ENCODE measurements around the gene LRRC17. TPM values are rescaled to one million over a fixed set of nuclear protein-coding genes. Genes with fewer than 3 reads are reported as not detected.

Gene LRRC17
- total RNA-seq, 4 donors from 2014 or later: 0.62 to 2.5 (median 1.6) TPM; not detected in 1

GRCh38 chr7:102890292-102890970 lies 22.4 kb upstream of the LRRC17 start:
- in situ Hi-C loops (cut with MboI; ENCODE audit: low sequenced_read_pairs in 4 of 4): no loop called here
- Histone ChIP-seq H3K27ac (no peak overlapping the region), H3K9me3 (no peaks in the 10 kb centered on the region), H3K4me3 (no peak overlapping the region), H3K27me3 (no peaks in the 10 kb centered on the region), H3K36me3 (no peaks in the 10 kb centered on the region), H3K4me1 (peaks cover 4 to 22% of the 10 kb centered on the region in 2 donors)
- TF ChIP-seq, protein P1, sequence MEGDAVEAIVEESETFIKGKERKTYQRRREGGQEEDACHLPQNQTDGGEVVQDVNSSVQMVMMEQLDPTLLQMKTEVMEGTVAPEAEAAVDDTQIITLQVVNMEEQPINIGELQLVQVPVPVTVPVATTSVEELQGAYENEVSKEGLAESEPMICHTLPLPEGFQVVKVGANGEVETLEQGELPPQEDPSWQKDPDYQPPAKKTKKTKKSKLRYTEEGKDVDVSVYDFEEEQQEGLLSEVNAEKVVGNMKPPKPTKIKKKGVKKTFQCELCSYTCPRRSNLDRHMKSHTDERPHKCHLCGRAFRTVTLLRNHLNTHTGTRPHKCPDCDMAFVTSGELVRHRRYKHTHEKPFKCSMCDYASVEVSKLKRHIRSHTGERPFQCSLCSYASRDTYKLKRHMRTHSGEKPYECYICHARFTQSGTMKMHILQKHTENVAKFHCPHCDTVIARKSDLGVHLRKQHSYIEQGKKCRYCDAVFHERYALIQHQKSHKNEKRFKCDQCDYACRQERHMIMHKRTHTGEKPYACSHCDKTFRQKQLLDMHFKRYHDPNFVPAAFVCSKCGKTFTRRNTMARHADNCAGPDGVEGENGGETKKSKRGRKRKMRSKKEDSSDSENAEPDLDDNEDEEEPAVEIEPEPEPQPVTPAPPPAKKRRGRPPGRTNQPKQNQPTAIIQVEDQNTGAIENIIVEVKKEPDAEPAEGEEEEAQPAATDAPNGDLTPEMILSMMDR (IDR thresholded peaks at IDR 0.05 in 4 of 5, conservative IDR thresholded peaks at IDR 0.05 in 1 of 5): no peak
- no peak for TF ChIP-seq POLR2A (IDR thresholded peaks at IDR 0.05)
- intact Hi-C loops (cut with DNase I; ENCODE audit: low total_unique reads): loop anchor here (5.0 kb wide), 1 partner anchor 58 kb away; no protein-coding TSS in a partner anchor
- no peak for DNase-seq
- no peak for ATAC-seq

- Histone ChIP-seq H3K27me3 (no peaks in the 10 kb centered on the region), H3K4me3 (no peak overlapping the region), H3K36me3 (no peaks in the 10 kb centered on the region), H3K9me3 (no peaks in the 10 kb centered on the region), H3K4me1 (peaks cover 4 to 22% of the 10 kb centered on the region in 2 donors), H3K27ac (no peak overlapping the region)
- no peak for DNase-seq
- in situ Hi-C loops (cut with MboI; ENCODE audit: low sequenced_read_pairs in 4 of 4) (no loop called here), intact Hi-C loops (cut with DNase I; ENCODE audit: low total_unique reads) (loop anchor here (5.0 kb wide), 1 partner anchor 59 kb away; no protein-coding TSS in a partner anchor)
- TF ChIP-seq, protein P1 (IDR thresholded peaks at IDR 0.05 in 4 of 5, conservative IDR thresholded peaks at IDR 0.05 in 1 of 5): no peak
- no peak for TF ChIP-seq POLR2A (IDR thresholded peaks at IDR 0.05)
- no peak for ATAC-seq
Observed at GRCh38 chr7:102890971-102891692, 21.7 kb upstream of the LRRC17 start.

GRCh38 chr7:102891693-102892261 lies 21.0 kb upstream of the LRRC17 start:
- H3K36me3 ChIP-seq: no peaks in the 10 kb centered on the region
- intact Hi-C loops (cut with DNase I; ENCODE audit: low total_unique reads): loop anchor here (5.0 kb wide), 1 partner anchor 59 kb away; no protein-coding TSS in a partner anchor
- peaks cover 4 to 22% of the 10 kb centered on the region in 2 donors for H3K4me1 ChIP-seq
- H3K27me3 ChIP-seq: no peaks in the 10 kb centered on the region
- DNase-seq (peak; percentile 9 to 27), ATAC-seq (peak; percentile 53 to 79)
- no peak overlapping the region for H3K27ac ChIP-seq
- TF ChIP-seq, protein P1 (IDR thresholded peaks at IDR 0.05 in 4 of 5, conservative IDR thresholded peaks at IDR 0.05 in 1 of 5): no peak
- no peak for TF ChIP-seq POLR2A (IDR thresholded peaks at IDR 0.05)
- no peak overlapping the region for H3K4me3 ChIP-seq
- H3K9me3 ChIP-seq: no peaks in the 10 kb centered on the region
- in situ Hi-C loops (cut with MboI; ENCODE audit: low sequenced_read_pairs in 4 of 4): no loop called here

DNA sequence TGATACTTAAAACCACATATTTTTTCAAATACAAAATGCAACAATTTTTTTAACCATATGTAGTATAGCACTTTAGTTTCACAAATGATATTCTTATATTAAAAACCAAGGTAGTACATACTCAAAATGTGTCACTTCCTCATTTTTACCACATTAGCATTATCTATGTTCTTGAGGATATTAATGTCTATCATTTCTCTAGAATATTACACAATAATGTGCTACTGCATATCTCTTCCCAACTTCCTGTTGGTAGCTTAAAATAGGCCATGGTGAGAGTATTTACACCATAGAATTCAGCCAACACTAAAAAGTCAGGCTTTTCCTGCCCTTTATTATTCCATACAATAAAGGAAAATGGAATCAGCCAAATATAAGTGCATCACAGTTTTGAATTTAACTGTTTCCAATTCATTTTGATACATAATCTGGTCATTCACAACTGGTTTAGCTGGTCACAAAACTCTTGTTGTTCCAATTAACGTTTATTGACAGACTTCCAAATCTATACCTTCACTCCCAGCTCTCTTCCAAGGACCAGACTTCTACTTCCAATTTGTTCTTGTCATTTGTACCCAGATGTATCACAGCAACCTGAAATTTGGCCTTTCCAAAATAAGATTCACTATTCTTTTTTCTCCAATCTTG lies 20.0 kb upstream of the LRRC17 start:
- in situ Hi-C loops (cut with MboI; ENCODE audit: low sequenced_read_pairs in 4 of 4): no loop called here
- TF ChIP-seq POLR2A (IDR thresholded peaks at IDR 0.05): no peak
- TF ChIP-seq, protein P1 (IDR thresholded peaks at IDR 0.05 in 4 of 5, conservative IDR thresholded peaks at IDR 0.05 in 1 of 5): no peak
- Histone ChIP-seq H3K4me3 (no peak overlapping the region), H3K9me3 (no peaks in the 10 kb centered on the region), H3K27ac (no peak overlapping the region), H3K27me3 (no peaks in the 10 kb centered on the region), H3K4me1 (peaks cover 4 to 22% of the 10 kb centered on the region in 2 donors), H3K36me3 (no peaks in the 10 kb centered on the region)
- ATAC-seq (no peak), DNase-seq (no peak)
- intact Hi-C loops (cut with DNase I; ENCODE audit: low total_unique reads): loop anchor here (5.0 kb wide), 1 partner anchor 60 kb away; no protein-coding TSS in a partner anchor
